GM12878 (cell line): ENCODE data around the gene PPP1CC.

Experiments
- CHD4 ChIP-seq: fragments of 200-600 bp; sonication (generic); IDR thresholded peaks from 2 replicates; pipeline ENCODE4 v1.6.1; 2016; ENCODE audit warnings: mild to moderate bottlenecking
- CREB1 ChIP-seq: IDR thresholded peaks from 2 replicates; pipeline ENCODE4 v1.6.1; 2012; ENCODE audit warnings: low read depth, mild to moderate bottlenecking, inconsistent platforms
- EP300 ChIP-seq, 2 experiments: fragments of 150-350 bp in 1 of 2; IDR thresholded peaks; 2 replicates each; pipeline ENCODE4 v1.6.1; 2011 to 2012; ENCODE audit warnings: low read depth in 2 of 2, low read length in 2 of 2, borderline replicate concordance in 1 of 2, improper control_type of control experiment in 1 of 2, inconsistent platforms in 1 of 2; ENCODE audit not compliant: control insufficient read depth in 1 of 2
- EZH2 ChIP-seq: IDR thresholded peaks from 2 replicates; pipeline ENCODE4 v1.6.1; 2012; ENCODE audit warnings: low read depth, mild to moderate bottlenecking, control low read depth, inconsistent platforms, low read length, borderline replicate concordance; ENCODE audit not compliant: control insufficient read depth
- JUND ChIP-seq: IDR thresholded peaks from 2 replicates; pipeline ENCODE4 v1.6.1; 2012; ENCODE audit warnings: low read depth, mild to moderate bottlenecking, low read length, improper control_type of control experiment, moderate library complexity
- SP1 ChIP-seq: IDR thresholded peaks from one replicate; pipeline ENCODE4 v1.6.1; 2011; ENCODE audit warnings: low read depth, low read length
- TAF1 ChIP-seq: IDR thresholded peaks from 2 replicates; pipeline ENCODE4 v1.6.1; 2011; ENCODE audit warnings: mild to moderate bottlenecking, low read depth, low read length, borderline replicate concordance
- TF ChIP-seq, protein P1 (sequence below), 3 experiments: IDR thresholded peaks in 2 of 3; conservative IDR thresholded peaks in 1 of 3; 2 replicates each; pipeline ENCODE4 v1.5.1; 2011; ENCODE audit warnings: low read depth in 3 of 3, low read length in 3 of 3, mild to moderate bottlenecking in 3 of 3, control low read depth in 2 of 3, moderate library complexity in 2 of 3, inconsistent platforms in 1 of 3, mixed read lengths in 1 of 3; ENCODE audit not compliant: control insufficient read depth in 2 of 3, insufficient read depth in 1 of 3; ENCODE audit errors: extremely low read depth in 1 of 3
- TF ChIP-seq, protein P2 (sequence below): IDR thresholded peaks from 2 replicates; pipeline ENCODE4 v1.6.1; 2012; ENCODE audit warnings: low read depth, low read length, improper control_type of control experiment

DNA sequence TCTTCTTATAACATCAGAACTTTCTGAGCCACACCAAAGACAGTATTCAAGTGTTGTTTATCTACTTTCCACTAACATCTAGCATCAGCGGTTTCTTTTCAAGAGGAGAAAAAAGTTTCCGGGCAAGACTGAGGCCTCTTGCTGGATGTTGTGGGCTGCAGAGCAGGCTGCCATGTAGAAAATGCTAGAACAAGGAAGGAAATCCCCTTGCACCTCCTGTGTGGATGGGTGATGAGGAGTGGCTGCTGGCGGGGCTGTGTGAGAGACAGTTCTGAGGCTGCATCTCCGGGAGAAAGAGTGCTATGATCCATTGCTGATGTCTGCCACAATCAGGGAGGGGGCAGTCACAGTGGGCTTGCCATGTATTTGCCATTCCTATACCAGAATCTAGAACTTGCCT lies 37.8 kb upstream of the PPP1CC start:
- TF ChIP-seq CREB1 (no peak), SP1 (no peak), EP300 (IDR thresholded peaks at IDR 0.05; ENCODE audit: borderline replicate concordance in 1 of 2, control insufficient read depth in 1 of 2, low read depth in 2 of 2, low read length in 2 of 2) (no peak), TAF1 (no peak), CHD4 (no peak), EZH2 (no peak), JUND (no peak)
- TF ChIP-seq, protein P1, sequence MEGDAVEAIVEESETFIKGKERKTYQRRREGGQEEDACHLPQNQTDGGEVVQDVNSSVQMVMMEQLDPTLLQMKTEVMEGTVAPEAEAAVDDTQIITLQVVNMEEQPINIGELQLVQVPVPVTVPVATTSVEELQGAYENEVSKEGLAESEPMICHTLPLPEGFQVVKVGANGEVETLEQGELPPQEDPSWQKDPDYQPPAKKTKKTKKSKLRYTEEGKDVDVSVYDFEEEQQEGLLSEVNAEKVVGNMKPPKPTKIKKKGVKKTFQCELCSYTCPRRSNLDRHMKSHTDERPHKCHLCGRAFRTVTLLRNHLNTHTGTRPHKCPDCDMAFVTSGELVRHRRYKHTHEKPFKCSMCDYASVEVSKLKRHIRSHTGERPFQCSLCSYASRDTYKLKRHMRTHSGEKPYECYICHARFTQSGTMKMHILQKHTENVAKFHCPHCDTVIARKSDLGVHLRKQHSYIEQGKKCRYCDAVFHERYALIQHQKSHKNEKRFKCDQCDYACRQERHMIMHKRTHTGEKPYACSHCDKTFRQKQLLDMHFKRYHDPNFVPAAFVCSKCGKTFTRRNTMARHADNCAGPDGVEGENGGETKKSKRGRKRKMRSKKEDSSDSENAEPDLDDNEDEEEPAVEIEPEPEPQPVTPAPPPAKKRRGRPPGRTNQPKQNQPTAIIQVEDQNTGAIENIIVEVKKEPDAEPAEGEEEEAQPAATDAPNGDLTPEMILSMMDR (IDR thresholded peaks at IDR 0.05 in 2 of 3, conservative IDR thresholded peaks at IDR 0.05 in 1 of 3; ENCODE audit: control insufficient read depth in 2 of 3, extremely low read depth in 1 of 3, insufficient read depth in 1 of 3, low read depth in 3 of 3, low read length in 3 of 3), result no peak
- TF ChIP-seq, protein P2, sequence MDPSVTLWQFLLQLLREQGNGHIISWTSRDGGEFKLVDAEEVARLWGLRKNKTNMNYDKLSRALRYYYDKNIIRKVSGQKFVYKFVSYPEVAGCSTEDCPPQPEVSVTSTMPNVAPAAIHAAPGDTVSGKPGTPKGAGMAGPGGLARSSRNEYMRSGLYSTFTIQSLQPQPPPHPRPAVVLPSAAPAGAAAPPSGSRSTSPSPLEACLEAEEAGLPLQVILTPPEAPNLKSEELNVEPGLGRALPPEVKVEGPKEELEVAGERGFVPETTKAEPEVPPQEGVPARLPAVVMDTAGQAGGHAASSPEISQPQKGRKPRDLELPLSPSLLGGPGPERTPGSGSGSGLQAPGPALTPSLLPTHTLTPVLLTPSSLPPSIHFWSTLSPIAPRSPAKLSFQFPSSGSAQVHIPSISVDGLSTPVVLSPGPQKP, result no peak
